HUDEP-2 (cell line): Measurements from ENCODE around the gene SKIDA1.

Experiments
- DNase-seq, 76 experiments: peaks; one replicate each; lab custom pipeline; 2025; ENCODE audit not compliant: unreplicated experiment in 76 of 76; lab: John Stamatoyannopoulos, UW

The SKIDA1 gene

GRCh38 chr10:21502348-21502740 lies 23.1 kb downstream of the SKIDA1 start:
- no peak for DNase-seq

DNA sequence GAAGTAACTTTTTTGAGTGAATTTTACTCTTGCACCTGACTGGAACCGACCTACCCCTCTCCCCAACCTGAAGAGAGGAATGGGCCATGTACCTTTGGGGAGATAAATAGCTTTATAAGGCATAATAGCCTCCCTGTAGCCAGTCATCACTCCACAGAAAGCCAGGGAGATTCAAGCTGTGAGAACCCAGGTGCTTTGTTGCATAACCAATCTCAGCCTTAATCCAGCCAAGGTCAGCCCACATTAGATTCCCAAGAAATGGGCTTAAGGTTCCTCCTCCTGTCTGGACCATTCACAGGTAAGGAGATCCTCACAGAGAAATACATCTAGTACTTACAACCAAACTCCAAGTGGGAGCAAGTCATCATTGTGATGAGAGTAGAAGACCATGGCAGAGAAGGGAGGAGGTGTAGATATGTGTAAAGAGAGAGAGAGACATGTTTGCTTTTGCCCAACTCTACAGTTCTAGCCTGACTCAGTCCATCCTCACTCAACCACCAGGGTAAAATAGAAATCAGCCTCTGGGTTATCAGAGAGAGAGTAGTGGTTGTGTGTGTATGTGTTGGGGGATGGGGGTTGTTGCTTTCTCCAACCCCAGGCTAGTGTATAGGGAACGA lies 23.6 kb downstream of the SKIDA1 start:
- DNase-seq: no peak

- DNase-seq: no peak
These were observed 24.4 kb downstream of the SKIDA1 start for GRCh38 chr10:21501091-21501490.

DNA sequence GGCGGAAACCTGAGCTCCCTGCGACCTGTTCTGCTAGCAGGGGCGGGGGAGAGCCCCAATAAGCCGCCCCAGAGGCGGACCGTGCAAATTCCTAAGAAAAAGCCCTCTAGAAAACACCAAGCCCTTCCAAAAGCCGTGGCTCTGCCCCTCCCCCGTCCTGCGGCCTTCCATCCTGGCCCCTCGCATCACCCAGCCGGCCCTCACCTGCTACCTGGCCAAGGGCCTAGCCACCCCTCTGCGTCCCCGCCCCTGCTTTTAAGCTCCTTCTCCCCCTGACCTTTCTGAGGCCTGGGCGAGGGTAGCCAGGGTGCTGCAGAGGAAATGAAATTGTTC lies 24.9 kb downstream of the SKIDA1 start:
- no peak for DNase-seq

DNA sequence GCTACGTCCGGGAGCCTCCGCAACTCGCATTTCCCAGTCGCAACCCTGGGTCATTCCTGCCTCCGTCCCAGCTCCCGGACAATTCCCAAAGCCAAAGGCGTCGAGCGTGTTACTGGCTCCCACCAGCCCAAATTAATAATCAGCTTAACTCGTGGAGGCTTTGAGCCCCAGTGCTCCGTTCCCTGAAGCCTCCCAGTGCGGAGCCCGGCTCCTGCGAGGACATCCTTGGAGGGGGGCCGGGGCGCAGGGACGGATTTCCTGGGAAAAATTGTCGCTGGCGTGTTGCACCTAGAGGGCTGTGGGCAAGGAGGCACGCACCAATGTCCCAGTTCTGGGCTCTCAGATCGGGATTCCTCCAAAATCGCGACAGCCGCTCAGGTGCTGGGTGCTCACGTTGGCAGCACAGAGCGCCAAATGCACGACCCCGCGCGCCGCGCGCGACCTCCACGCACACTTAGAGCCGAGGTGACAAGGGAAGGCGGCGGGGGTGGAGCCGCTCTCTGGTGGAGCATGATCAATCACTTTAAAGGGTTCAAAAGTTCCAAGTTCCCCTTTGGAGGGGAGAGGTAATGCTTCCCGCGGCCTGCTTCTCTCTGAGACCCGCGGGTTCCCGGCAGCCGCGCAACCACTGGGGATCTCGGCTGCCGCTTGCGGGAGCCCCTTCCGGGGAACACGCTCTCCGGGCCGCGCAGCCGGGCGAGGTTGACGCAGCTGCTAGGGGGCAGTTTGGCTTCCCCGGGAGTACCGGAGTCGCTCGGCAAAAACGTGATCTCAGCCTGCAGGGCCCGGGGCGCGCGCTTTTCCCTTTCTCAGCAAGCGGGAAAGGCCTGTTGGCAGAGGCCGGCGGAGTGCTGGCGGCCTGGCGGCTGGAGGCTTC lies 25.5 kb downstream of the SKIDA1 start:
- DNase-seq: no peak

DNA sequence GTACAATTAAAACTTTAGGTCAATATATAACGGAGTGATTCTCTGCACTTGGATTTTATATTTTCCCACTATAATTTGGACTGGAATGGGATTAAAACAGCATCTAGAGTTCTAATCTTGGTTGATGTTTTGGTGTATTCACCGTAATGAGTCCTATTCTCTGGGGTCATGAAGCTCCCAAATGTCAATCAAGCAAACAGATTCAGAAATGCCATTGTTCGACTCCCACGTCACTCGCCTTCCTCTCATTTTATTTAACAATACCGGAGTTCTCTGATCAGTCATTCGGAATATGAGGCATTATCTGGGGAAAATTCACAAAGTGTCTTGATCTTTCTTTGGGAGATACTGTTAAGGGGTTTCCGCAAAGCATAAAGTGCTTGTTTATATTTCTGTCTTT lies 26.5 kb downstream of the SKIDA1 start:
- no peak for DNase-seq

DNA sequence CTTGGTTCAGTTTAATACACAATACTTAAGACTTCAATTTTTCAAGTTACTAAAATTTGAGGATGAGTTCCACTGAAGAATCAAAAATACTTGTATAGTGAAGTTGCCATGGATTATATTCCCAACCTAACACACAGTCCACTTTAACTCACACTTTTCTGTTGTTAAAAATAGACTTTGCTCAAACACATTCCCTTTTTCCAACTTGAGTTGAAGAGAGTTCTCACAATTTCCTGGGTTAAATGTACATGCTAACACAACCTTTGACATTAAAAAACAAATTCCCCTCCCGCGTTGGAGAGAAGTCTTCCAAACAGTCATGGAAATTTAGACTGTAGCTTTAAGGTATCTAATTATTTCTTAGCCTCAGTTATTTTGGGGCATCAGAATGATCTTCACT lies 27.1 kb downstream of the SKIDA1 start:
- no peak for DNase-seq

- peak in 62 of 76 experiments; percentile 2 to 72 (median 46) for DNase-seq
These were observed 28.2 kb downstream of the SKIDA1 start for GRCh38 chr10:21497177-21497807.

DNA sequence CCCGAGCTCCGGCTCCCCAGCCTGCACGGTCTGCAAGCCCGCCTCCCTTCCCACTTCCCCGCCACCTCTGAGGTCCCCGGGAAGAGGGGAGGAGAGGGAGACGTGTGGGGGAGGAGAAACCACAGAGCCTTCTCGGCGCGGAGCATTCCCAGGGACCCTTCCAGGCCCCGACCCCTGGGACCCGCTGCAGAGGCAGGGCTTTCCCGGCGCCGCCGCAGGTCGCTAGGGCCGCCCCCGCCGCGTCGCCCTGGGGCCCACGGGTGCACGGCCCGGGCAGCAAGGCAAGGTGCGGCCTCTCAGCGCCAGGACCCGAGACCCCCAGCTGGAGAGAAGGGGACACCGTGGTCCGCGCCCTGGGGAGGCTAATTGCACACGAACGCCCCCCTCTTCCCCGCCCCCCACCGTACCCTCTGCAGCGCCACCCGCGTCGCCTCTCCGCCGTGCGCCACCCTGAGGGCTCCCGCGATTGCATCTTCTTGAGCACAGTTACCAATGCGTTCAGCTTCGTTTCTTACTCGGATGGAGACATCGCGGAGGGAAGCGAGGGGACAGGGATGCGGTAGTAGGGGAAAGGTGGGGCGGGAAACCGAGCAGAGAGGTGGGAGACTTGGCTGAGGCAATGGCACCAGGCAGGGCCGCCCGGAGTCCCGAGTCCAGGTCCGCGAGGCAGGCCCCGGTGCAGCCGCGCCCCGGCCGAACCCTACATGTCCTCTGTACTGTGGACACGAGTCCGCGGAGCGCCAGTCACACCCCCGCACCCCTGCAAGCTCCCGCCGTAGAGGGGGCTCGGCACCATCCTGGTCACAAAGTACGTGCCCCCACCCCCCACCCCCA lies 28.9 kb downstream of the SKIDA1 start:
- DNase-seq: peak in 29 of 76 experiments; percentile 5 to 37 (median 16)

DNA sequence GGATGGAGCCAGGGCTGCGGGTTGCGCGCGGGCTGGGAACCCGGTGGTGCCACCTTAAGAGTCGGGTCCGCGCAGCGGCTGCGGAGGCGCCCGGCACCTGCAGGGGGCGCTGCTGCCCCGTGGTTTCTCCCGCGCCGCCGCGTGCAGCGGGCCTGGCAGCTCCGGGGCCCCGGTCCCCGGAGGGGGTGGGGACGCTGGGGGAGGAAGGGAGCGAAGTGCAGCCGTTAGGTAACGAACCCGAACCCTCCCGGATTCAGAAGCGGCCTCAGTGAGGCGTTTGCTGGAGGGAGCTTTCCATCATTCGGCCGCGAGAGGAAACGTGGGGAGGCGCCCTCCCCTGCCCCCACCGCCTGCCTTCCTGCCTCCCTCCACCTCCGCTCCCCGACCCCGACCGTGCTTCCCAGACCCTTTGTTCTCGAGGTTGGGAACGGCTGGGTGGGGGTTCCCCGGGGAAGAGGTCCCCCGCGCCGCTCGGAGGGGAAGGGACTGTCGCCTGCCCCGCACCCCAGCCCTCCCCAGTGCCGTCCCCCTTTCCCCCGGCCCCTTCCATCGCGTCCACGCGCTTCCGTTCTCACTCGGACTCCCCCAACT lies 29.6 kb downstream of the SKIDA1 start:
- DNase-seq: peak in 73 of 76 experiments; percentile 3 to 85 (median 61)

DNA sequence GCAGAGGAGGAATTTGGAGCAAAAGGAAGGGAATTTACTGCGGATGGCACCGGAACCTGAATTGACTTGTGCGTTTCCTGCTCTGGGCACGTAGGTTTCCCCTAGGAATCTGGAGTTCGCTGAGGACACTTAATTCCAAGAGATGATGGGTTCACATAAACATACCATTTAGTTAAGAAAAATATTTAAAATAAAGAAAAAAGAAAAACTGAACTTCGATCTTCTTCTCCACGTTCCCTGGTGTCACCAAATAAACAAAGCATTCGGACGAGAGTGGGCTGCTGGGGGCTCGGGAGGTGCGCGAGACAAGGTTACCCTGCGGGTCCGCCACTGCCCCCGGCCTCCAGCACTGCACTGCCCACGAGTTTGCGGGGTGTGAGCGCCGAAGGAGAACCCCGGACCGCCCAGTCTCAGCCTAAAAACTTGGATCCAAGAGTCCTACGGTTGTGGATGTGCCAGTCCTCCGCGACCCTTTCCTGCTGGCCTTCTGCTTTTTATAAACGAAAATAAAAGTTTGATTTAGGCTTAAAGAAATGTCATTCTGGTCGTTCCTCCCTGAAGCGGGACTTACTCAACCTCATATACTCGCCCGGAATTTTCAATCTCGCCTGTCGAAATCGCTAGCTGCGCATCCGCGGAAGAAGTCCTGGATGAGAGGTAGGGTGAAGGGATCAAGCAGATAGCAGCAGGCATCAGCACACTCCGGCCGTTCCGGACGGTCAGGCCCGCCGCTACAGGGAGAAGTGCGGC lies 30.3 kb downstream of the SKIDA1 start:
- DNase-seq: peak in 2 of 76 experiments; percentile 52 to 63

- DNase-seq: peak in 2 of 76 experiments; percentile 1 to 5
These were observed 31.1 kb downstream of the SKIDA1 start for GRCh38 chr10:21494191-21495001.

DNA sequence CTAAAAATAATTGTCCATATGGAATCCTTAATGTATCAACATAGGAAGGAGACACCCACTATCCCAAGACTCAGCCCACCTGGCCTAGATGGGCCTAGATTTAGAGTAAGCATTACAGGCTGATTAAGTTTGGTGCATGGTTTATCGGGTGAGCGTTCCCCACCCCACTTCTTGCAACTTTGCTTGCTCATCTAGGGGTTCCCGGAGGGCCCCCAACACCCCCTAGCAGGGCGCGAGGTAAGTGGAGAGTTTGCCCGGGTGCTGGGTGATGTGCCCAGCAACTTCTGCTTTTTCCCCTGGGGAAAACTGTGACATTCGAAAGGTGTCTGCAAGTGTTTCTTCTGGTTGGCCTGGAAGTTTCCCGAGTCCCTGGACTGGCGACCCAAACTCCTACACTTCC lies 31.7 kb downstream of the SKIDA1 start:
- no peak for DNase-seq

DNA sequence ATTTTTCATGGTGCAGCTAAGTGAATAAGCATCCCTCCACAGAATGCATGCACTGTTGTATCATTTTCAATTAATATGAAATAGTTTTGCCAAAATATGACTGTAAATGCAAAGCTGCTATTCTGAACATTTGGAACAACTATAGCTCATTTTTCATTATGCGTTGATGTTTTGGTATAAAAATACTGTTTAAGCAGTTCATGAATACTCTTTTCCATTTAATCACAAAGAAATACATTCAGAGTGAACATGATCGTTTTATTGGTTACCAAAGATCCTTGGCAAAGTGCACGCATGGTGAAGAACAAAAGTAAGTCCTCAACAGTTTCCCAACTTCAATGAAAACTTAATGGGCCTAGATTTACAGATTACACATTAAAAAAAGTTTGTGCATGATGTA lies 33.1 kb downstream of the SKIDA1 start:
- DNase-seq: no peak

DNA sequence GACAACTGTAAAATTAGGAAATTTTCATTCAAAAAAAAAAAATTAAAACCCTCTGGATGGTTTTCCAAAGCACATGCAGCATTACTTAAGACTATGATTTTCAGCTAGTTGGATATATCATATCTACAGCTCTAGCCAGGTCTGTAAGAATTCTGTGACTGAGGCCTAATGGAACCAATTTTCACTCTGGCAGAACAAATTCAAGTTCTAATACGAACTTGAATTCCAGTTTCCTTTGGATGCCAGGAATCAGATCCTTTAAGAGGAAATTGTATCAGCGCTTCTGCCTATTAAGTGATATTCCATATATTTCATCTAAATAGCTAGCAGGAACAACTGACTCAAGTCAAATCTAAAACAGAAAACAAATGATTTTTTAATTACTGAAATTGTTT lies 34.8 kb downstream of the SKIDA1 start:
- DNase-seq: no peak

DNA sequence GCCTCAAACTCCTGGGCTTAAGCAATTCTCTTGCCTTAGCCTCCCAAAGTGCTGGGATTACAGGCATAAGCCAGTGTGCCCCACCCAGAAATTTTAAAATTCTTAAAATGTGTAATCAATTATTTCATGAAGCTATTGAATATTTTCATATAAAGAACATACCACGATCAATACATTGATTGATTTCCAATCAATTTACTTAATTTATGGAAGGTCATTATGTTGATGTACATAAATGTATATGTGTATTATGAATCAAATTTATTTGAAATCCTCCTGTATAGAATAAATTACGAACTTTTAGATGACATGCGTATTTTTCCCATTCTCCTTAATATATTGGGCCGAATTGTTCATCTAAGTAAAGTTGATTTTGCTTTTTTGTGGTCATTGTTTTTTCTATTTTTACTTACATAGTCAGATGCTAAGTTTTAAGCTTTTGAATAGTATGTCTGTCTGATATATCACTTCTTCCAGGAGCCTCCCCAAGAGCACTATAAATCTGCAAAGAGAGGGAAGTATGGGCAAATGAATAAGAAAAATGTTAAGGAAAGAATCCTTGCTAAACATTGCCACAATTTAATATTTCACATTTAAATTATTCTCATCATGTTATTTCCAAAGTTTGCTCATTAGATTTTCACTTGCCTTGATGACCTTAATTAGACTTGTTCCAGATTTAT lies 35.3 kb downstream of the SKIDA1 start:
- no peak for DNase-seq

DNA sequence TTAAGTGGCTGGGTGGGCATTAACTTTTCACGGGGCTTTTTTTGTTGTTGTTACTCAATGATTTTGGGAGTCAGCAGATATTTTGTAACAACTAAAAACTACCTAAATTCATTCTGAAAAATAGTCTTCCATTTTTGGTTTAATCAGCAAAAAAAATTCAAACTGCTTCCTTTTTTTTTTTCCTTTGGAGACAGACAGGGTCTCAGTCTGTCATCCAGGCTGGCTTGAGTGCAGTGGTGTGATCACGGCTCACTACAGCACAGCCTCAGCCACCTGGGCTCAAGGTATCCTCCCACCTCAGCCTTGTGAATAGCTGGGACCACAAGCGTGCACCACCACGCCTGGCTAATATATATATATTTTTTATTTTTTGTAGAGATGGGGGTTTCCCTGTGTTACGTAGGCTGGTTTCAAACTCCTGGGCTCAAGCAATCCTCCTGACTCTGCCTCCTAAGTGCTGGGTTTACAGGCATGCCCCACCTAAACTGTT lies 36.5 kb downstream of the SKIDA1 start:
- no peak for DNase-seq

GRCh38 chr10:21488246-21488956 lies 37.1 kb downstream of the SKIDA1 start:
- no peak for DNase-seq
